Activated effector memory CD4-positive, alpha-beta T cell treated with Interleukin-2 at 50 U/mL for 16 hours (primary cell): ENCODE measurements around the gene TPP1.

Experiments
- DNase-seq: peaks from one replicate; pipeline ENCODE4 v3.0.0-alpha.2; 2020

TPP1 gene

GRCh38 chr11:6646918-6647679, 27.9 kb upstream of the TPP1 start:
- DNase-seq, result no peak

GRCh38 chr11:6646576-6646917, 27.3 kb upstream of the TPP1 start:
- DNase-seq, result no peak

- DNase-seq, result no peak
These were observed 26.8 kb upstream of the TPP1 start for GRCh38 chr11:6646071-6646470.

- no peak for DNase-seq
These were observed 23.7 kb upstream of the TPP1 start for GRCh38 chr11:6642957-6643356.

- no peak for DNase-seq
These were observed 21.9 kb upstream of the TPP1 start for GRCh38 chr11:6640985-6641701.

GRCh38 chr11:6640036-6640984, 21.1 kb upstream of the TPP1 start:
- no peak for DNase-seq

- no peak for DNase-seq
These were observed 19.2 kb upstream of the TPP1 start for GRCh38 chr11:6638429-6638828.

GRCh38 chr11:6637871-6638270, 18.6 kb upstream of the TPP1 start:
- DNase-seq, result no peak

GRCh38 chr11:6636480-6636879, 17.3 kb upstream of the TPP1 start:
- no peak for DNase-seq

- DNase-seq, result no peak
These were observed 16.1 kb upstream of the TPP1 start for GRCh38 chr11:6635082-6635932.

GRCh38 chr11:6634534-6634933, 15.3 kb upstream of the TPP1 start:
- no peak for DNase-seq

- no peak for DNase-seq
These were observed 14.5 kb upstream of the TPP1 start for GRCh38 chr11:6633422-6634408.

GRCh38 chr11:6632116-6633073, 13.2 kb upstream of the TPP1 start:
- DNase-seq, result no peak

- DNase-seq, result no peak
These were observed 12.2 kb upstream of the TPP1 start for GRCh38 chr11:6631361-6631890.

GRCh38 chr11:6630632-6631291, 11.5 kb upstream of the TPP1 start:
- no peak for DNase-seq

- no peak for DNase-seq
These were observed 10.8 kb upstream of the TPP1 start for GRCh38 chr11:6629892-6630631.

- DNase-seq, result no peak
These were observed 10.3 kb upstream of the TPP1 start for GRCh38 chr11:6629573-6629891.

- no peak for DNase-seq
These were observed 9.3 kb upstream of the TPP1 start for GRCh38 chr11:6628526-6628925.
